ENCODE data around the gene CTNND2.

DNA sequence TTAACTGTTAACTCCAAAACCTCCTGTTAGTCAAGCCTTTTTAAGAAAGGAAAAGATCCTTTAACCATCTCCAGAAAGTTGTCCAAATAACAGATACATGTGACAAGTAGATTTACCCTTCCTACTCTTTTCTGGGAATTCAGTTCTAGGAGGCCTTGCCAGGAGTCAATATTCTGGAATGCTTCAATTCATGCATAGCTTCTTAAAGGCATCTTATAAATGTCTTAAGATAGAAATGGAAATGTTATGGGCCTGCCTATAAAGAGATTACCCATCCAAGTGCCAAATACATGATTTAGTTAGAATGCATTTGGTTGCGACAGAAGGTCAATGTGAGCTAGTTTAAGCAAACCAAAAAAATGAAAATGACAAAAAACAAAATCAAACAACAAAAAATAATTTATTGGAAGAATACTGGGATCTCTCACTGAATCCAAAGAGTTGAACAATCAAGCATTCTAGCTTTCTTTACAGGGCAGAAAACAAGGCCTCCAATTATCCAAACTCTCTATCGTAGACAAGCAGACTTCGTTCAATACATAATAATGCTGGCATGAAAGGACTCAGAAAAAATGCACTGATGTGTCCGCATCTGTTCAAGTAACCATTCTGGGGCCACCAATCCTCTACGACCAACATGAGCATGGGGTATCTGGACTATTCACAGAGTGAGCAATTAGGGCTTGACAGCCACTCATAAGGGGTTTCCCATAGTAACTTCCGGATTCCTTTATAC is 188.6 kb downstream of the CTNND2 start:
- TF ChIP-seq, protein P1, sequence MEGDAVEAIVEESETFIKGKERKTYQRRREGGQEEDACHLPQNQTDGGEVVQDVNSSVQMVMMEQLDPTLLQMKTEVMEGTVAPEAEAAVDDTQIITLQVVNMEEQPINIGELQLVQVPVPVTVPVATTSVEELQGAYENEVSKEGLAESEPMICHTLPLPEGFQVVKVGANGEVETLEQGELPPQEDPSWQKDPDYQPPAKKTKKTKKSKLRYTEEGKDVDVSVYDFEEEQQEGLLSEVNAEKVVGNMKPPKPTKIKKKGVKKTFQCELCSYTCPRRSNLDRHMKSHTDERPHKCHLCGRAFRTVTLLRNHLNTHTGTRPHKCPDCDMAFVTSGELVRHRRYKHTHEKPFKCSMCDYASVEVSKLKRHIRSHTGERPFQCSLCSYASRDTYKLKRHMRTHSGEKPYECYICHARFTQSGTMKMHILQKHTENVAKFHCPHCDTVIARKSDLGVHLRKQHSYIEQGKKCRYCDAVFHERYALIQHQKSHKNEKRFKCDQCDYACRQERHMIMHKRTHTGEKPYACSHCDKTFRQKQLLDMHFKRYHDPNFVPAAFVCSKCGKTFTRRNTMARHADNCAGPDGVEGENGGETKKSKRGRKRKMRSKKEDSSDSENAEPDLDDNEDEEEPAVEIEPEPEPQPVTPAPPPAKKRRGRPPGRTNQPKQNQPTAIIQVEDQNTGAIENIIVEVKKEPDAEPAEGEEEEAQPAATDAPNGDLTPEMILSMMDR (IDR thresholded peaks at IDR 0.05; ENCODE audit: low read depth, low read length, missing input control): no peak
- TF ChIP-seq SP1 (IDR thresholded peaks at IDR 0.05): no peak
- no peak for TF ChIP-seq FOXA1 (IDR thresholded peaks at IDR 0.05)
- TF ChIP-seq JUND (IDR thresholded peaks at IDR 0.05): no peak
